Esophagus muscularis mucosa (tissue), 4 donors: ENCODE measurements around the gene TMEM130. TPM values are rescaled to one million over a fixed set of nuclear protein-coding genes. Genes with fewer than 3 reads are reported as not detected.
A peak's percentile ranks its signal among the peaks of the same experiment; 100 is the strongest.

Source experiments
- DNase-seq: peaks from one replicate; pipeline ENCODE4 v3.0.0-alpha.2; 2017; ENCODE audit errors: extremely low spot score
- H3K27ac ChIP-seq, 4 donors: fragments of 200-600 bp; sonication (generic); replicated peaks in 1 of 4; 1 replicate in 3 of 4; 2 replicates in 1 of 4; pipeline ENCODE4 v1.5.1; 2016 to 2019; ENCODE audit warnings: mild to moderate bottlenecking in 1 of 4
- H3K27me3 ChIP-seq, 4 donors: fragments of 200-600 bp; sonication (generic); one replicate each; pipeline versions ENCODE4 v1.5.1 to v1.6.0; 2016 to 2019
- H3K36me3 ChIP-seq, 4 donors: fragments of 200-600 bp; sonication (generic); one replicate each; pipeline ENCODE4 v1.5.1; 2016 to 2019
- H3K4me1 ChIP-seq, 4 donors: fragments of 200-600 bp; sonication (generic); one replicate each; pipeline ENCODE4 v1.5.1; 2016 to 2019
- H3K4me3 ChIP-seq, 4 donors: fragments of 200-600 bp; sonication (generic); 1 replicate in 2 of 4; 2 replicates in 2 of 4; pipeline ENCODE4 v1.5.1; 2016 to 2019; ENCODE audit warnings: mild to moderate bottlenecking in 4 of 4, moderate library complexity in 1 of 4
- H3K9me3 ChIP-seq, 4 donors: fragments of 200-600 bp; sonication (generic); 1 replicate in 3 of 4; 2 replicates in 1 of 4; pipeline ENCODE4 v1.5.1; 2016 to 2019
- CTCF ChIP-seq, 3 experiments: fragments of 200-600 bp in 2 of 3; fragments of 450-650 bp in 1 of 3; sonication (generic) in 2 of 3; IDR thresholded peaks; one replicate each; pipeline ENCODE4 v1.5.1; 2017 to 2019; ENCODE audit warnings: antibody characterized with exemption in 3 of 3, mild to moderate bottlenecking in 2 of 3, moderate library complexity in 1 of 3
- EP300 ChIP-seq: sonication (generic); formaldehyde crosslinking; IDR thresholded peaks from one replicate; pipeline ENCODE4 v1.6.1; 2017; ENCODE audit warnings: antibody characterized with exemption
- POLR2A ChIP-seq: fragments of 450-650 bp; IDR thresholded peaks from one replicate; pipeline ENCODE4 v1.6.1; 2017; ENCODE audit warnings: antibody characterized with exemption, moderate library complexity, mild to moderate bottlenecking, low read depth
- POLR2AphosphoS5 ChIP-seq, 2 donors: sonication (generic); formaldehyde crosslinking; IDR thresholded peaks; one replicate each; pipeline ENCODE4 v1.6.1; 2017; ENCODE audit warnings: antibody characterized with exemption in 2 of 2
- WGBS: methylation state at CpG from one replicate; pipeline ENCODE4 v1.1.5; 2018; 5-methylcytosine and 5-hydroxymethylcytosine counted together
- intact Hi-C: fragments of 100-400 bp; cut with DNase I; formaldehyde crosslinking; loops from one replicate; pipeline ENCODE4 v1.15.1; 2023
- total RNA-seq, 4 donors: library from RNA; depleted of rRNA; stranded (reverse); fragments of >200 nt; gene quantifications; one replicate each; pipeline versions ENCODE4 v1.1.0 to v1.2.1, GENCODE V29; 2016

Gene TMEM130
- total RNA-seq, 4 donors from 2014 or later = 0.57 to 2.3 (median 0.87) TPM

GRCh38 chr7:98884416-98884815 is 14.6 kb upstream of the TMEM130 start:
- no peak overlapping the region for H3K4me3 ChIP-seq
- no peak overlapping the region for H3K27ac ChIP-seq
- TF ChIP-seq CTCF (IDR thresholded peaks at IDR 0.05) = no peak
- no peak for TF ChIP-seq POLR2AphosphoS5 (IDR thresholded peaks at IDR 0.05)
- no peak for TF ChIP-seq POLR2A
- TF ChIP-seq EP300 = no peak
- no peak for DNase-seq
- WGBS = 88% methylated on average over 4 of the region's 4 CpGs
- no peaks in the 10 kb centered on the region for H3K27me3 ChIP-seq
- peaks cover 11 to 18% (median 12%) of the 10 kb centered on the region in 4 donors for H3K4me1 ChIP-seq
- H3K9me3 ChIP-seq = no peaks in the 10 kb centered on the region
- H3K36me3 ChIP-seq = peaks cover 32 to 71% (median 60%) of the 10 kb centered on the region in 4 donors
- intact Hi-C loops = no loop called here

GRCh38 chr7:98881561-98882315 is 11.9 kb upstream of the TMEM130 start:
- Histone ChIP-seq H3K4me1 (peaks cover 19 to 27% (median 22%) of the 10 kb centered on the region in 4 donors), H3K27me3 (no peaks in the 10 kb centered on the region), H3K27ac (no peak overlapping the region), H3K9me3 (no peaks in the 10 kb centered on the region), H3K36me3 (peaks cover 32 to 56% (median 45%) of the 10 kb centered on the region in 4 donors), H3K4me3 (no peak overlapping the region)
- 90% methylated on average over 9 of the region's 9 CpGs for WGBS
- no peak for TF ChIP-seq POLR2AphosphoS5 (IDR thresholded peaks at IDR 0.05)
- no peak for TF ChIP-seq CTCF (IDR thresholded peaks at IDR 0.05)
- TF ChIP-seq EP300 = no peak
- TF ChIP-seq POLR2A = no peak
- intact Hi-C loops = no loop called here
- DNase-seq = no peak

GRCh38 chr7:98880485-98880884 is 10.7 kb upstream of the TMEM130 start:
- TF ChIP-seq POLR2AphosphoS5 (IDR thresholded peaks at IDR 0.05) = no peak
- Histone ChIP-seq H3K27ac (no peak overlapping the region), H3K4me3 (no peak overlapping the region), H3K9me3 (no peaks in the 10 kb centered on the region), H3K27me3 (no peaks in the 10 kb centered on the region), H3K36me3 (peaks cover 32 to 46% (median 42%) of the 10 kb centered on the region in 4 donors), H3K4me1 (peaks cover 19 to 27% (median 22%) of the 10 kb centered on the region in 4 donors)
- intact Hi-C loops = no loop called here
- WGBS = 93% methylated on average over 8 of the region's 8 CpGs
- DNase-seq = no peak

DNA sequence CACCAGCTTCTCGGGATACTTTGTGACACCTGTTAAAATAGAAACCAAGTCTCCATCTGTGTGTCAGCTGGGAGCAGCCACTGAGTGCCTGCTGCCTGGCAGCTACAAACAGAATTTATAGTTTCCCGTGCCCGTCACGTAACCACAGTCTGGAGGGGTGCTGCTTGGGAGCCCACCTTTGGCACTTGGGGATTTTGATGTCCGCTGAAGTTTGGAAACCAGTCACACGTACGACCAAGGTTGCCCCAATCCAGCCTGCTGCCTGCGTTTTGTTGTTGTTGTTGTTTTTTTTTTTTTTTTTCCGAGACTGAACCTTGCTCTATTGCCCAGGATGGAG is 10.1 kb upstream of the TMEM130 start:
- 61% methylated on average over 9 of the region's 9 CpGs for WGBS

More for the DNA sequence above, 10.1 kb upstream of the TMEM130 start:
- intact Hi-C loops = no loop called here
- Histone ChIP-seq H3K4me3 (peak overlapping the region; percentile 84 to 100 (median 92)), H3K4me1 (peaks cover 19 to 27% (median 22%) of the 10 kb centered on the region in 4 donors), H3K9me3 (no peaks in the 10 kb centered on the region), H3K27ac (peak overlapping the region in 2 of 4 donors; percentile 91 to 97), H3K27me3 (no peaks in the 10 kb centered on the region), H3K36me3 (peaks cover 32 to 42% (median 38%) of the 10 kb centered on the region in 4 donors)
- no peak for DNase-seq
- TF ChIP-seq CTCF (IDR thresholded peaks at IDR 0.05) = no peak
- TF ChIP-seq POLR2AphosphoS5 (IDR thresholded peaks at IDR 0.05) = no peak
- no peak for TF ChIP-seq EP300
- no peak for TF ChIP-seq POLR2A
